ENCODE data around the gene PDILT.

PDILT gene

DNA sequence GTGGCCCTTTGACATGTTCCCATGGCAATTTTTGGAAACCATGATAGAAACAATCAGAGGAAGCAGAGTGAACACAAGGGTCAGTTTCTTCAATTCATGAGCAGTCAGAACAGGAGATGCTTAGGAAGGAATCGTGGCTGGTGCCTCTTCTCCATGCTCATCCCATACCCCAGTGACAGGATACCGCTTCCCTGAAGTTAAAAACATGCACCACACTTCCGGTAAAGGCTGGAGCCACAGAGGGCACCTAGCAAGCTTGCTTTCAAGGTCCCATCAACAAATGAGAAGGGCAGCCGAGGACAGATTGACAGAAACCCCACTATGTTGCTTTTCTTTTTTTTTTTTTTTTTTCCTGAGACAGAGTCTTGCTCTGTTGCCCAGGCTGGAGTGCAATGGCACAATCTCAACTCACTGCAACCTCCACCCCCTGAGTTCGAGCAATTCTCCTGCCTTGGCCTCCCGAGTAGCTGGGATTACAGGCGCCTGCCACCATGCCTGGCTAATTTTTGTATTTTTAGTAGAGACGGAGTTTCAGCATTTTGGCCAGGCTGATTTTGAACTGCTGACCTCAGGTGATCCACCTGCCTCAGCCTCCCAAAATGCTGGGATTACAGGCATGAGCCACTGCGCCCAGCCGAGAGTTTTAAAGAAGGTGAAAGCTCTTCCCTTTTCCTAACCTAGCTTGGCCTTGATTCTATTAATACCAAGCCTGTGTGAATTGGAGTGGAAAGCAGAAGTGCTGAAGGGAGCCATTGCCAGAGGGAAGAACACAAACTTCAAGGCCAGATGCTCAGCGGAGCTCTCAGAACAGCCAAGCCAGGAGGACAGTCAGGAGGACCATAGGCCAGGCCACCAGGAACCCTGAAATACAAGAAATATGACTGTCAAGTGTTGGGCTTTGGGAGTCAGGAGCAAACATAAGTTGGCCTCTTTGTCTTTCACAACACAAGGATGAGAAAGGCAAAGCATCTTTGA lies 93.8 kb downstream of the PDILT start:
- no peaks in the 10 kb centered on the region for H4K20me1 ChIP-seq (ENCODE audit: insufficient read depth, low read length)
- H3K79me2 ChIP-seq (ENCODE audit: insufficient read depth, low read length) = no peaks in the 10 kb centered on the region
- H3K4me1 ChIP-seq (ENCODE audit: insufficient read depth, low read length, severe bottlenecking) = no peaks in the 10 kb centered on the region
- H3K36me3 ChIP-seq (ENCODE audit: insufficient read depth, low read length) = no peaks in the 10 kb centered on the region
- H2AFZ ChIP-seq (ENCODE audit: low read length) = no peak overlapping the region
- H3K4me2 ChIP-seq (ENCODE audit: low read length) = no peak overlapping the region
- no peak overlapping the region for H3K4me3 ChIP-seq (ENCODE audit: low read depth, low read length, poor library complexity, severe bottlenecking)
- H3K9me3 ChIP-seq (ENCODE audit: low read length) = no peaks in the 10 kb centered on the region
- H3K9ac ChIP-seq (ENCODE audit: low read length) = no peak overlapping the region
- no peaks in the 10 kb centered on the region for H3K9me2 ChIP-seq (ENCODE audit: low read depth, low read length)
- H3K27ac ChIP-seq (ENCODE audit: low read depth, low read length, poor library complexity, severe bottlenecking) = no peak overlapping the region
- no peaks in the 10 kb centered on the region for H3K27me3 ChIP-seq (ENCODE audit: insufficient read depth, low read length)
- TF ChIP-seq, protein P1, sequence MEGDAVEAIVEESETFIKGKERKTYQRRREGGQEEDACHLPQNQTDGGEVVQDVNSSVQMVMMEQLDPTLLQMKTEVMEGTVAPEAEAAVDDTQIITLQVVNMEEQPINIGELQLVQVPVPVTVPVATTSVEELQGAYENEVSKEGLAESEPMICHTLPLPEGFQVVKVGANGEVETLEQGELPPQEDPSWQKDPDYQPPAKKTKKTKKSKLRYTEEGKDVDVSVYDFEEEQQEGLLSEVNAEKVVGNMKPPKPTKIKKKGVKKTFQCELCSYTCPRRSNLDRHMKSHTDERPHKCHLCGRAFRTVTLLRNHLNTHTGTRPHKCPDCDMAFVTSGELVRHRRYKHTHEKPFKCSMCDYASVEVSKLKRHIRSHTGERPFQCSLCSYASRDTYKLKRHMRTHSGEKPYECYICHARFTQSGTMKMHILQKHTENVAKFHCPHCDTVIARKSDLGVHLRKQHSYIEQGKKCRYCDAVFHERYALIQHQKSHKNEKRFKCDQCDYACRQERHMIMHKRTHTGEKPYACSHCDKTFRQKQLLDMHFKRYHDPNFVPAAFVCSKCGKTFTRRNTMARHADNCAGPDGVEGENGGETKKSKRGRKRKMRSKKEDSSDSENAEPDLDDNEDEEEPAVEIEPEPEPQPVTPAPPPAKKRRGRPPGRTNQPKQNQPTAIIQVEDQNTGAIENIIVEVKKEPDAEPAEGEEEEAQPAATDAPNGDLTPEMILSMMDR (IDR thresholded peaks at IDR 0.05; ENCODE audit: low read length) = no peak
- no peak for TF ChIP-seq EZH2 (IDR thresholded peaks at IDR 0.05; ENCODE audit: borderline replicate concordance, low read length)
- H3F3A ChIP-seq (ENCODE audit: insufficient read depth, low read length) = no peaks in the 10 kb centered on the region

DNA sequence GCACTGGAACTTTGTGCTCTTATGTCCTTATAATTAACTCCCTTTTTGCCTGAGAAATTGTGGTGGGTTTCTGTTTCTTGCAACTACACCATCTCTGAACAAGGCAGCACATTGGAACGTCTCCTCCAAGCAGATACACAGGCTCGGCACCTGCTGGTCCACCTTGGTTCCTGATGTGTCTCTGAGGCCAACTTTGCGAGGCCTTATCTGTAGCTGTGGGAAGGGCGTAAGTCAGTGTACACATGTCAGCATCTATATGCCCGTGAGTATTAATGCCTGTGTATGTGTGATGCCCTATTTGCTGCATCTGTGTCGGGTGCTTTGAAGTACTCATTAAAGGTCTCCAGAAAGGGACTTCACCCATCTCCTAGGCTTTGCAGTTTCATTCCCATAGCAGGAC lies 94.8 kb downstream of the PDILT start:
- no peak overlapping the region for H3K9ac ChIP-seq (ENCODE audit: low read length)
- H3K4me3 ChIP-seq (ENCODE audit: low read depth, low read length, poor library complexity, severe bottlenecking) = no peak overlapping the region
- no peak overlapping the region for H2AFZ ChIP-seq (ENCODE audit: low read length)
- H4K20me1 ChIP-seq (ENCODE audit: insufficient read depth, low read length) = no peaks in the 10 kb centered on the region
- H3K4me2 ChIP-seq (ENCODE audit: low read length) = no peak overlapping the region
- no peaks in the 10 kb centered on the region for H3K27me3 ChIP-seq (ENCODE audit: insufficient read depth, low read length)
- no peaks in the 10 kb centered on the region for H3K4me1 ChIP-seq (ENCODE audit: insufficient read depth, low read length, severe bottlenecking)
- no peaks in the 10 kb centered on the region for H3K79me2 ChIP-seq (ENCODE audit: insufficient read depth, low read length)
- no peaks in the 10 kb centered on the region for H3K9me2 ChIP-seq (ENCODE audit: low read depth, low read length)
- no peaks in the 10 kb centered on the region for H3F3A ChIP-seq (ENCODE audit: insufficient read depth, low read length)
- no peaks in the 10 kb centered on the region for H3K36me3 ChIP-seq (ENCODE audit: insufficient read depth, low read length)
- H3K27ac ChIP-seq (ENCODE audit: low read depth, low read length, poor library complexity, severe bottlenecking) = no peak overlapping the region
- no peaks in the 10 kb centered on the region for H3K9me3 ChIP-seq (ENCODE audit: low read length)
- TF ChIP-seq, protein P1 (IDR thresholded peaks at IDR 0.05; ENCODE audit: low read length) = no peak
- no peak for TF ChIP-seq EZH2 (IDR thresholded peaks at IDR 0.05; ENCODE audit: borderline replicate concordance, low read length)

All from OCI-LY1 (cell line).